ENCODE data around the gene PLEKHA6. TPM values are rescaled to one million over a fixed set of nuclear protein-coding genes. Genes with fewer than 3 reads are reported as not detected.
A peak's percentile ranks its signal among the peaks of the same experiment; 100 is the strongest.

The PLEKHA6 gene
- total and polyA plus RNA-seq, 4 donors, result 17.1 to 33.2 (median 26.6) TPM

DNA sequence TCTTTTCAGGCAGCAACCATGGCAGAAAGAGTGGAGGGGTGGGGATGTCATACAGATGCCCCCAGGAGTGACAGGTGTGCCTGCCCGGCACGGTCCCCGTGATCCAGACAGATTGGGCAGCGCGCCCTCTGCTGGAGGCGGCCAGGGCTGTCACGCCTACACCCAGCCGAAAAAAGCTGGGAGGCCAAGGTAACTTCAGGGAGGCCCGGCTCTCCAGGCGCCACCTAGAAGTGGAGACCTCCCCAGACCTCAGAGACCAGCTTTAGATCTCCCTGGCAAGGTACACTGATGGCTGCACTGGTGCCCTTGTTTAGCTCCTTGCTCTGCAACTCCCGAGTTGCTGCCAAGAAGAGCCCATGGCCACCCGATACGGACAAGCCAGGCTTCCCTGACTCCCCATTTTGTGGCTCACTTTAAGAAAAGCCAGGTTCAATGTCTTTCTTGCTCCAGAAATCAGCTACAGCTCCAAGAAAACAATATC, 152.6 kb downstream of the PLEKHA6 start:
- Histone ChIP-seq H3K9me3 (ENCODE audit: control insufficient read depth, insufficient read depth, low read length) (no peaks in the 10 kb centered on the region), H3K4me3 (ENCODE audit: low read depth, low read length) (no peak overlapping the region), H3K36me3 (ENCODE audit: control insufficient read depth, insufficient read depth, low read length) (no peaks in the 10 kb centered on the region), H3K27ac (ENCODE audit: low read depth, low read length) (no peak overlapping the region), H3K4me1 (ENCODE audit: control insufficient read depth, insufficient read depth, low read length) (peaks cover 5% of the 10 kb centered on the region), H3K27me3 (ENCODE audit: control insufficient read depth, insufficient read depth, low read length) (peaks cover 8% of the 10 kb centered on the region)
- 15% methylated on average over 13 of the region's 13 CpGs for WGBS (ENCODE audit: insufficient coverage)
- peak in 2 of 6 donors; percentile 58 to 65 for DNase-seq (ENCODE audit: low read depth in 4 of 6, low spot score in 6 of 6)

DNA sequence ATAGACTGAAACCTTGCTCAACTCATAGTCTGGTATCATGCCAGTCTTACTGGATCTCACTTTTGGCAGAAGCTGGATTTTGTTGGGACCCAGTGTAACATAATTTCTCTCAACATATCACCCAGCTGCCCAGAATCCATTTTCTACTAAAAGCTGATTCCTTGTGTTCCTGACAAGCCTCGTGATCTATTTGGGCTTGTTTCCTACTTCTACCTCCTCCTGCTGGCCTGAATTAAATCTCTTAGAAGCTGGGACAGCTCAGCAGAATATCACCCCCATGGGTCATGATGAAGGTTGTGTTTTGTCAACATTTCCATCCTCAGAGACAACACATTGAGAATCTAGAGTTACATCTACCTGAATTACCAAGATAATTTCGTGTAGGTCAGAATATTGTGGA, 153.6 kb downstream of the PLEKHA6 start:
- H3K27ac ChIP-seq (ENCODE audit: low read depth, low read length), result no peak overlapping the region
- H3K36me3 ChIP-seq (ENCODE audit: control insufficient read depth, insufficient read depth, low read length), result no peaks in the 10 kb centered on the region
- peak in 1 of 6 donors; percentile 34 for DNase-seq (ENCODE audit: low read depth in 4 of 6, low spot score in 6 of 6)
- peaks cover 8% of the 10 kb centered on the region for H3K27me3 ChIP-seq (ENCODE audit: control insufficient read depth, insufficient read depth, low read length)
- no peaks in the 10 kb centered on the region for H3K9me3 ChIP-seq (ENCODE audit: control insufficient read depth, insufficient read depth, low read length)
- H3K4me3 ChIP-seq (ENCODE audit: low read depth, low read length), result no peak overlapping the region
- peaks cover 5% of the 10 kb centered on the region for H3K4me1 ChIP-seq (ENCODE audit: control insufficient read depth, insufficient read depth, low read length)
- WGBS (ENCODE audit: insufficient coverage), result no CpG with 5 or more reads among the region's 2 CpGs

DNA sequence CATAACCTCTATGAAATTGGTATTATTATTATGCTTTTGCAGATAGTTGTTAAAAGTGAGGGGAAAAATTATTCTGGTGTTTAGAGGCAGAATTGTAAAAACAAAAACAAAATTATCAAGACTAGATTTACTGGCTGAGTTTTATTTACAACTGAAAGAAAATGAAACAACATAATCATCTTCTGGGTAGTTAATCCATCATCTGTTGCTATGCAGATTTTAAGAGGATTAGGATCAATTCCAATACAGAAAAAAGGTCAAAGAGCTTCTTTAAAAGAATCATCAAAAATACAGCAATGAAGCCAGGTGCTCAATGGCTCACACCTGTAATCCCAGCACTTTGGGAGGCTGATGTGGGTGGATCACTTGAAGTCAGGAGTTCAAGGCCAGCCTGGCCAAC, 154.2 kb downstream of the PLEKHA6 start:
- Histone ChIP-seq H3K36me3 (ENCODE audit: control insufficient read depth, insufficient read depth, low read length) (no peaks in the 10 kb centered on the region), H3K9me3 (ENCODE audit: control insufficient read depth, insufficient read depth, low read length) (no peaks in the 10 kb centered on the region), H3K27ac (ENCODE audit: low read depth, low read length) (no peak overlapping the region), H3K27me3 (ENCODE audit: control insufficient read depth, insufficient read depth, low read length) (peaks cover 8% of the 10 kb centered on the region), H3K4me1 (ENCODE audit: control insufficient read depth, insufficient read depth, low read length) (peaks cover 5% of the 10 kb centered on the region), H3K4me3 (ENCODE audit: low read depth, low read length) (no peak overlapping the region)
- DNase-seq (ENCODE audit: low read depth in 4 of 6, low spot score in 6 of 6), result no peak

DNA sequence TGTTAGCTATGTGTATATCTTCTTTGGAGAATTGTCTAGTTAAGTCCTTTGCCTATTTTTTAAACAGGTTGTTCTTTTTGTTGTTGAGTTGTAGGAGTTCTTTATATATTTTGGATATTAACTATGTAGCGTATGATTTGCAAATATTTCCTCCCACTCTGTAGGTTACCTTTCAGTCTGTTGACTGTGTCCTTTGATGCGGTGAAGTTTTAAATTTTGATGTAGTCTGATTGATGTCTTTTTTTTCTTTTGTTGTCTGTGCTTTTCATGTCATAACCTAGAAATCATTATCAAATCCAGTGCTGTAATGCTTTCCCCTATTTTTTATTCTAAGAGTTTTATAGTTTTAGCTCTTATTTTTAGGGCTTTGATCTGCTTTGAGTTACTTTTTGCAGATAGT, 154.8 kb downstream of the PLEKHA6 start:
- no peaks in the 10 kb centered on the region for H3K9me3 ChIP-seq (ENCODE audit: control insufficient read depth, insufficient read depth, low read length)
- WGBS (ENCODE audit: insufficient coverage), result no CpG with 5 or more reads among the region's 2 CpGs
- H3K4me3 ChIP-seq (ENCODE audit: low read depth, low read length), result no peak overlapping the region
- H3K36me3 ChIP-seq (ENCODE audit: control insufficient read depth, insufficient read depth, low read length), result no peaks in the 10 kb centered on the region
- H3K27me3 ChIP-seq (ENCODE audit: control insufficient read depth, insufficient read depth, low read length), result peaks cover 8% of the 10 kb centered on the region
- no peak for DNase-seq (ENCODE audit: low read depth in 4 of 6, low spot score in 6 of 6)
- no peak overlapping the region for H3K27ac ChIP-seq (ENCODE audit: low read depth, low read length)
- H3K4me1 ChIP-seq (ENCODE audit: control insufficient read depth, insufficient read depth, low read length), result peaks cover 5% of the 10 kb centered on the region

DNA sequence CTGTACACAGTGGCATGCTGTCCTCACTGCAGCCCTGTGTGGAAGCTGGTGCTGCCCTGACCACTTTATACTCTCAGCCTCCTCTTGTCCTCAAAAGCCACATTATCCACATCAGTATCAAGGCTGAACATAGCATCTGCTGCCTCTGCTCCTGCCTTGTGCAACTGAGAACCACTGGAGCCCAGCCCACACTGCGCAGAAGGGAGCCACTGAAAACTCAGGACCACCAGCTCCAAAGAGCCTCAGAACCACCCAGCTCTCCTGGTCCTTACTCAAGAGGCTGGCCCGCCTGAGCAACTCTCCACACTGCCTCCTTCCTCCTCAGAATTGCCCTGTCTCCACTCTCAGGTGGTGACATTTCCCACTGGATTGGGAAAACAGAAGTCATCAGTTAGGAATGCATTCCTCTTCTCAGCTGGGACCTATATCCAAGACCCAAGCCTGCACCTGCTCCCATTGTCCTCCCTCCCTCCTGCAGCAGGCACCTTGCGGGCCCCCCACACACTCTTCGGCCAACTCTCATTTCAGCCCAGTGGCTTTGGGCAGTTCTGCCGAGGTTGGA, 156.4 kb downstream of the PLEKHA6 start:
- H3K27me3 ChIP-seq (ENCODE audit: control insufficient read depth, insufficient read depth, low read length), result peaks cover 8% of the 10 kb centered on the region

DNA sequence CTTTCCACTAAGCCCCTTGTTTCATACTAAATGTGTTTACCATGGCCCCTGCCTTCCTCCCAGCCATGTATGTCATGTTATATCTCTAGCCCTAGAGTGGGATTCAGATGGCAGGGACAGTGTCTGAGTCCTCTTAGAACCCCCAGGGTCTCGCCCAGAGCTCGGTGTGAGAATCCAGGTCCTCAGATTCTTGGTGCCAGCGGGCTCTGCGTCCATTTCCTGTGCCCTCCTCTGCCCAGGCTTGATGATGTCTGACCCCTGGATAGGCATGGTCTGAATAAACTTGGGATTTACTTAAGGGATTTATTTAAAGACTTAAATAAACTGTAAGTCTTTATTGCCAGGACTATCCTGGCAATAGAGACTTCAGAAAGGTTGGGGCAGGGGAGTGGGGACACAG, 157.2 kb downstream of the PLEKHA6 start:
- peaks cover 8% of the 10 kb centered on the region for H3K27me3 ChIP-seq (ENCODE audit: control insufficient read depth, insufficient read depth, low read length)

More for the DNA sequence above, 156.4 kb downstream of the PLEKHA6 start:
- H3K9me3 ChIP-seq (ENCODE audit: control insufficient read depth, insufficient read depth, low read length), result no peaks in the 10 kb centered on the region
- no peaks in the 10 kb centered on the region for H3K36me3 ChIP-seq (ENCODE audit: control insufficient read depth, insufficient read depth, low read length)
- WGBS (ENCODE audit: insufficient coverage), result 88% methylated on average over 4 of the region's 5 CpGs
- peaks cover 20% of the 10 kb centered on the region for H3K4me1 ChIP-seq (ENCODE audit: control insufficient read depth, insufficient read depth, low read length)
- no peak overlapping the region for H3K27ac ChIP-seq (ENCODE audit: low read depth, low read length)
- no peak overlapping the region for H3K4me3 ChIP-seq (ENCODE audit: low read depth, low read length)
- no peak for DNase-seq (ENCODE audit: low read depth in 4 of 6, low spot score in 6 of 6)

DNA sequence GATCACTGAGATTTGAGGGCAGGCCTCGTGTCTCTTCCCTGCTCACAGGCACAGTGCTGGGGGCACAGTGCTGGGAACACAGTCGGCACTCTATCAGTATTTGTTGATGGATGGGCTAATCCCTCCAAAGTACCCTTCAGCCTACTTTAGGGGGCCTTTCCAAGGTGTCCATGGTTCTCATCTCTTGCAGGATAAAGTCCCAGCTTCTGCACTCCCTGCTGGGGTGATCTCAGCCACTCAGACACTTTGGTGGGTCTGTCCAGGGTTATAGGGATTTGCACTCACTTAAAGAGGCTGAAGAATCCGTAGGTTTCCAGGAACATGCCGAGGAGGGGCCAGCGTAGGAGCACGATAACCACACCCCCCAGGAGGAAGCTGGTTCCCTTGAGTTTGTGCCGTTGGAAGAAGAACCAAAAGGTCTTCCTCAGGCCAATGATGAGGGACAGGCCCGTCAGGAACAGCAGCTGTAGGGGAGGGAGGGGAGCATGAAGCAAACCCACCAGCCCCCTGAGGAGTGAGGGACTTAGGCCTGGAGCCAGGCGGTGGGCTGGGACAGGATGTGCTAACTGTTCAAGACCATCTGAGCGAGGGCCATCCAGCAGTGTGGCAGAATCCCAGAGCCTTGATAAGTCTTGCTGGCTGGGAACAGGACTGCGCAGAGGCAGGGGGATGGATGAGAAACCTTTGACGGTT, 158.2 kb downstream of the PLEKHA6 start:
- H3K4me3 ChIP-seq (ENCODE audit: low read depth, low read length), result no peak overlapping the region
- DNase-seq (ENCODE audit: low read depth in 4 of 6, low spot score in 6 of 6), result no peak
- no peaks in the 10 kb centered on the region for H3K9me3 ChIP-seq (ENCODE audit: control insufficient read depth, insufficient read depth, low read length)
- WGBS (ENCODE audit: insufficient coverage), result 74% methylated on average over 8 of the region's 12 CpGs
- peaks cover 5% of the 10 kb centered on the region for H3K27me3 ChIP-seq (ENCODE audit: control insufficient read depth, insufficient read depth, low read length)
- no peak overlapping the region for H3K27ac ChIP-seq (ENCODE audit: low read depth, low read length)
- H3K36me3 ChIP-seq (ENCODE audit: control insufficient read depth, insufficient read depth, low read length), result no peaks in the 10 kb centered on the region
- peaks cover 17% of the 10 kb centered on the region for H3K4me1 ChIP-seq (ENCODE audit: control insufficient read depth, insufficient read depth, low read length)

More for the DNA sequence above, 157.2 kb downstream of the PLEKHA6 start:
- Histone ChIP-seq H3K4me1 (ENCODE audit: control insufficient read depth, insufficient read depth, low read length) (peaks cover 21% of the 10 kb centered on the region), H3K4me3 (ENCODE audit: low read depth, low read length) (no peak overlapping the region), H3K9me3 (ENCODE audit: control insufficient read depth, insufficient read depth, low read length) (no peaks in the 10 kb centered on the region), H3K36me3 (ENCODE audit: control insufficient read depth, insufficient read depth, low read length) (no peaks in the 10 kb centered on the region), H3K27ac (ENCODE audit: low read depth, low read length) (no peak overlapping the region)
- 90% methylated on average over 4 of the region's 4 CpGs for whole genome bisulfite sequencing (ENCODE audit: insufficient coverage)
- DNase-seq (ENCODE audit: low read depth in 4 of 6, low spot score in 6 of 6), result no peak

DNA sequence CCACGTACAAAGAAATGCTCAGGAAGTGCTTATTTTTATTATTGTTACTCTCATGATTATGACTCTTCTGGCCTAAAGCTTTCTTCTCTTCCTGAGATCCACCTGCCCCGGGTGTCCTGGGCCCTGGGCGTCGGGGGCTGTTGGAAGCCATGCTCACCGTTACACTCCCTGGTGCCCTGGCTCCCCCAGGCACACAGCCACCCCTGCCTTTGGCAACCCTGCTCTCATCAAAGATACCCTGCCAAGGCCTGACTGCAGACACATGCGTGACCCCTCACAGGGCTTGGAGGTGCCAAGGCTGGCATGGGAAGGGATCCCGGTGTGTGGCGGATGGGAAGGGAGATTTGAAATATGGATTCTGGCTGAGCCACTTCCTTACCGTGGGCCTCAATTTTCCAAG, 160.2 kb downstream of the PLEKHA6 start:
- 41% methylated on average over 7 of the region's 9 CpGs for WGBS (ENCODE audit: insufficient coverage)
- Histone ChIP-seq H3K4me1 (ENCODE audit: control insufficient read depth, insufficient read depth, low read length) (peaks cover 28% of the 10 kb centered on the region), H3K4me3 (ENCODE audit: low read depth, low read length) (no peak overlapping the region), H3K9me3 (ENCODE audit: control insufficient read depth, insufficient read depth, low read length) (no peaks in the 10 kb centered on the region), H3K36me3 (ENCODE audit: control insufficient read depth, insufficient read depth, low read length) (no peaks in the 10 kb centered on the region), H3K27me3 (ENCODE audit: control insufficient read depth, insufficient read depth, low read length) (peaks cover 5% of the 10 kb centered on the region), H3K27ac (ENCODE audit: low read depth, low read length) (no peak overlapping the region)
- DNase-seq (ENCODE audit: low read depth in 4 of 6, low spot score in 6 of 6), result peak in 1 of 6 donors; percentile 22

DNA sequence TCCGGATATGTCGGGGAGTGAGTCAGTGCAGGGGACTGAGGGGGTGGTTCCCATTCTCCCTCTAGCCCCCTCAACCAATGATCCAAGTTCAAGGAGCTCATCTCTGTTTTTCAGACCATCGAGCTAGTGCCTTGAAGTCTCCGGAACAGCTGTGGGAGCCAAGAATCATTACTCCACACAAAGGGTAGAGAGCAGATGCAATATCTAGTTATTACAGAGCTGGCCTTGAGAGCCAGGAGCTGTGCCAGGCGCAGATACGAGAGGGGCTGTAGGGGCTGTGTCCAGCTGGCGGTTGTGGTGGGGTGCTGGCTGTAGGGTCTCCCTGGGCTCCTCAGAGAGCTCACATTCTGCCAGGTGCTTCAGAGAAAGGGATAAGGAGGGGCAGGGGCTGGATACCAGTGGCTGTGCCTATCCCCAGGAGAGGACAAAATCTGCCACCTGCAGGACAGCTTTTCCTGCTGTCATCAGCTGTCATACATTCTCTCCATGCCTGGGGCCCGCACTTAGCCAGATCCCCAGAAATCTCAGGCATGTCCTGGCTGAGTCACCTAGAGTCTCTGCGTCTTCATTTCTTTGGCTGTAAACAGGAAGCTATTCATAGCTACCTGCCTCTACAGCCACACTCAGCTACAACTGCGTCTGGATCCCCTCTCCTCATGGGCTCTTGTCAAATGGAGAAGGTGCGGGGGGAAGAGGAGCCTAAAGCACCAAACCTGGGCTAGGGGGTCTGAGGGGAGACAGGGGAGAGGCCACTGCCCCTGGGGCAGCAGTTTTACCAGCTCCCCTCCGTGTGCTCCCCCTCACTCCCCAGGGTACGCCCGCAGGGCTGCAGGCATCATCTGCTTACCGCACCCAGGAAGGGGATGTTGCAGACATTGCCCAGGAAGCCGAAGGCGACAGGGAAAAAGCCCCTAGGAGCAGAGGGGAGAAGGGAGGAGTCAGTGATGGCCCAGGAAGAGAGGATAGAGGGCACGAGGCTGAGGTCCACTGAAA, 161.1 kb downstream of the PLEKHA6 start:
- Histone ChIP-seq H3K9me3 (ENCODE audit: control insufficient read depth, insufficient read depth, low read length) (no peaks in the 10 kb centered on the region), H3K36me3 (ENCODE audit: control insufficient read depth, insufficient read depth, low read length) (no peaks in the 10 kb centered on the region), H3K27me3 (ENCODE audit: control insufficient read depth, insufficient read depth, low read length) (peaks cover 3% of the 10 kb centered on the region), H3K4me1 (ENCODE audit: control insufficient read depth, insufficient read depth, low read length) (peaks cover 33% of the 10 kb centered on the region), H3K4me3 (ENCODE audit: low read depth, low read length) (no peak overlapping the region), H3K27ac (ENCODE audit: low read depth, low read length) (no peak overlapping the region)
- WGBS (ENCODE audit: insufficient coverage), result 71% methylated on average over 8 of the region's 18 CpGs
- peak in 1 of 6 donors; percentile 53 for DNase-seq (ENCODE audit: low read depth in 4 of 6, low spot score in 6 of 6)

All from spinal cord (tissue), 10 donors.